ENCODE results near the gene LRRC56. TPM values are rescaled to one million over a fixed set of nuclear protein-coding genes. Genes with fewer than 3 reads are reported as not detected.

LRRC56 gene
- total and polyA plus RNA-seq, 2 of the 13 experiments (the other 11 are each of a cell fraction or from before 2014, with no cell fraction given): 0.11 to 0.29 TPM

DNA sequence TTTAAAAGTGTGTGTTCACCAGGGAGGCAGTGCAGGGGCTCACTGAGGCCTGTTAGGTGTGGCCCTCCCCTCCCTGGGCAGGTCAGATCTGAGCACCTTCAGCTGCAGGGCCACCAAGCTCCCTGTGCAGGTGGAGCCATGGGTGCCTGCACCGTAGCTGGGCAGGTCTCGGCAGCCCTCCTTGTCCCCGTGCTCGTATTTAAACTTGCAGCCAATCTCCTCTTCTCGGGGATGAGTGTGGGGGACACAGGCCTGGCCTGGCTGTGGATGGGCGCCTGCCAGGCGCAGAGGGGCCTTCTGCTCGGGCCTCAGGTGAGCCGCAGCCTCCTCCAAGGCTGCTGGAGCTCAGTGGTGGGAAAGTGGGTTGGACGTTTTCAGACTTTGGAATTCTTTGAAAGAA lies 58.1 kb downstream of the LRRC56 start:
- no TSS peak for BruUV-seq (replicated peaks)
- Histone ChIP-seq H3K4me1 (ENCODE audit: insufficient read depth, low read length) (peaks cover 12% of the 10 kb centered on the region), H4K20me1 (ENCODE audit: insufficient read depth, low read length) (peaks cover 4% of the 10 kb centered on the region; the same call in 1 of the 2 replicates), H2AFZ (ENCODE audit: low read length) (no peak overlapping the region), H3K27me3 (ENCODE audit: control insufficient read depth in 1 of 2, insufficient read depth in 2 of 2, low read length in 2 of 2) (no peaks in the 10 kb centered on the region), H3K9me3 (ENCODE audit: low read length) (no peaks in the 10 kb centered on the region), H3K4me2 (ENCODE audit: low read depth, low read length) (no peak overlapping the region), H3K4me3 (replicated peaks in 1 of 3; ENCODE audit: insufficient read depth in 1 of 3, low read depth in 2 of 3, low read length in 3 of 3) (no peak overlapping the region), H3K79me2 (ENCODE audit: insufficient read depth, low read length) (peaks cover 8% of the 10 kb centered on the region), H3K36me3 (replicated peaks in 1 of 2; ENCODE audit: control insufficient read depth in 1 of 2, insufficient read depth in 2 of 2, low read length in 2 of 2) (peaks cover 49 to 88% of the 10 kb centered on the region in 2 experiments), H3K9ac (ENCODE audit: insufficient read depth, low read depth, low read length) (no peak overlapping the region), H3K27ac (ENCODE audit: extremely low read length, insufficient read depth, low read length) (no peak overlapping the region)
- no peak for TF ChIP-seq ZNF549 (CRISPR knock-in tag; IDR thresholded peaks at IDR 0.05)
- TF ChIP-seq RBM22 (optimal IDR thresholded peaks at IDR 0.05; ENCODE audit: low read length): peak; percentile 36
- TF ChIP-seq AGO2 (optimal IDR thresholded peaks at IDR 0.05; ENCODE audit: low read depth, low read length): peak; percentile 52
- 0 out of 4 replicates have a peak, but pooled peaks of 1 of the 2 experiments have one; percentile 10 for TF ChIP-seq POLR2A (IDR thresholded peaks at IDR 0.05; ENCODE audit: insufficient read depth in 1 of 2, low read depth in 2 of 2, low read length in 2 of 2)
- TF ChIP-seq ZFX (CRISPR knock-in tag; IDR thresholded peaks at IDR 0.05; ENCODE audit: low read depth): no peak
- POLR2A ChIA-PET: interaction anchor here (0.6 kb wide), 1 partner anchor 89 kb away, joined by 4 read pairs; no protein-coding TSS in a partner anchor
- DNase-seq (ENCODE audit: low spot score) (no peak), ATAC-seq (no peak), FAIRE-seq (no peak)
- in situ Hi-C loops (cut with HindIII; ENCODE audit: extremely low pct_ligation_motif_present, low pct_unique_long_range_greater_than_20kb) (loop anchor here (5.0 kb wide), 1 partner anchor 38 kb away; no protein-coding TSS in a partner anchor), intact Hi-C loops (cut with micrococcal nuclease; ENCODE audit: unreplicated experiment) (no loop called here)
- CTCF ChIA-PET (ENCODE audit: low intra/inter-chr PET ratio, low total read pairs): no interaction called here
- WGBS (ENCODE audit: low lambda C conversion rate): 100% methylated on average over 4 of the region's 10 CpGs

DNA sequence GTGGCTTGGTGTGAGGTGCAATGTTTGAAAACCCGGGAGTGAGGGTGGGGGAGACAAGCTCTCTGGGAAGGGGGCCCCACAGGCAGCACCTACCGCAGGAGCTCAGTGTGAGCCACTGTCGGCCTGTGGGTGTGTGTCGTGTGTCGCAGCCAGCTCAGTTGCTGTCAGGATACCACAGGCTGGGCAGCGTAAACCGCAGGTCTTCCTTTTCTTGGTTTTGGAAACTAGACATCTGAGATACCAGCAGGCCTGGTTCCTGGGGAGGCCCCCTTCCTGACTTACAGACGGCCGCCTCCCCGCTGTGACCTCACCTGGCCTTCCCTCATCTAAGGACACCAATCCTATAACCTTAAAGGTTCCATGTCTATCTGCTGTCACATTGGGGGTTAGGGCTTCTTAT lies 59.0 kb downstream of the LRRC56 start:
- BruUV-seq (replicated peaks): no TSS peak
- 98% methylated on average over 5 of the region's 10 CpGs for WGBS (ENCODE audit: low lambda C conversion rate)
- no peak overlapping the region for H2AFZ ChIP-seq (ENCODE audit: low read length)

More for the DNA sequence above, 59.0 kb downstream of the LRRC56 start:
- ChIA-PET POLR2A (no interaction called here), CTCF (ENCODE audit: low intra/inter-chr PET ratio, low total read pairs) (no interaction called here)
- ATAC-seq (no peak), DNase-seq (ENCODE audit: low spot score) (no peak), FAIRE-seq (no peak)
- intact Hi-C loops (cut with micrococcal nuclease; ENCODE audit: unreplicated experiment): no loop called here
- Histone ChIP-seq H3K9me3 (ENCODE audit: low read length) (no peaks in the 10 kb centered on the region), H3K4me2 (ENCODE audit: low read depth, low read length) (no peak overlapping the region), H3K36me3 (replicated peaks in 1 of 2; ENCODE audit: control insufficient read depth in 1 of 2, insufficient read depth in 2 of 2, low read length in 2 of 2) (peaks cover 48 to 84% of the 10 kb centered on the region in 2 experiments), H3K79me2 (ENCODE audit: insufficient read depth, low read length) (peaks cover 5% of the 10 kb centered on the region), H3K27ac (ENCODE audit: extremely low read length, insufficient read depth, low read length) (no peak overlapping the region), H3K27me3 (ENCODE audit: control insufficient read depth in 1 of 2, insufficient read depth in 2 of 2, low read length in 2 of 2) (no peaks in the 10 kb centered on the region), H3K4me1 (ENCODE audit: insufficient read depth, low read length) (peaks cover 12% of the 10 kb centered on the region), H3K9ac (ENCODE audit: insufficient read depth, low read depth, low read length) (no peak overlapping the region), H3K4me3 (replicated peaks in 1 of 3; ENCODE audit: insufficient read depth in 1 of 3, low read depth in 2 of 3, low read length in 3 of 3) (no peak overlapping the region), H4K20me1 (ENCODE audit: insufficient read depth, low read length) (peaks cover 4% of the 10 kb centered on the region; the same call in 1 of the 2 replicates)
- in situ Hi-C loops (cut with HindIII; ENCODE audit: extremely low pct_ligation_motif_present, low pct_unique_long_range_greater_than_20kb): loop anchor here (5.0 kb wide), 1 partner anchor 39 kb away; no protein-coding TSS in a partner anchor
- TF ChIP-seq, protein P1, sequence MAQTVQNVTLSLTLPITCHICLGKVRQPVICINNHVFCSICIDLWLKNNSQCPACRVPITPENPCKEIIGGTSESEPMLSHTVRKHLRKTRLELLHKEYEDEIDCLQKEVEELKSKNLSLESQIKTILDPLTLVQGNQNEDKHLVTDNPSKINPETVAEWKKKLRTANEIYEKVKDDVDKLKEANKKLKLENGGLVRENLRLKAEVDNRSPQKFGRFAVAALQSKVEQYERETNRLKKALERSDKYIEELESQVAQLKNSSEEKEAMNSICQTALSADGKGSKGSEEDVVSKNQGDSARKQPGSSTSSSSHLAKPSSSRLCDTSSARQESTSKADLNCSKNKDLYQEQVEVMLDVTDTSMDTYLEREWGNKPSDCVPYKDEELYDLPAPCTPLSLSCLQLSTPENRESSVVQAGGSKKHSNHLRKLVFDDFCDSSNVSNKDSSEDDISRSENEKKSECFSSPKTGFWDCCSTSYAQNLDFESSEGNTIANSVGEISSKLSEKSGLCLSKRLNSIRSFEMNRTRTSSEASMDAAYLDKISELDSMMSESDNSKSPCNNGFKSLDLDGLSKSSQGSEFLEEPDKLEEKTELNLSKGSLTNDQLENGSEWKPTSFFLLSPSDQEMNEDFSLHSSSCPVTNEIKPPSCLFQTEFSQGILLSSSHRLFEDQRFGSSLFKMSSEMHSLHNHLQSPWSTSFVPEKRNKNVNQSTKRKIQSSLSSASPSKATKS (CRISPR knock-in tag; IDR thresholded peaks at IDR 0.05): no peak
- TF ChIP-seq MAFF (IDR thresholded peaks at IDR 0.05; ENCODE audit: low read depth, low read length) (no peak), KAT7 (CRISPR knock-in tag; IDR thresholded peaks at IDR 0.05; ENCODE audit: borderline replicate concordance) (no peak)
- TF ChIP-seq, protein P2, sequence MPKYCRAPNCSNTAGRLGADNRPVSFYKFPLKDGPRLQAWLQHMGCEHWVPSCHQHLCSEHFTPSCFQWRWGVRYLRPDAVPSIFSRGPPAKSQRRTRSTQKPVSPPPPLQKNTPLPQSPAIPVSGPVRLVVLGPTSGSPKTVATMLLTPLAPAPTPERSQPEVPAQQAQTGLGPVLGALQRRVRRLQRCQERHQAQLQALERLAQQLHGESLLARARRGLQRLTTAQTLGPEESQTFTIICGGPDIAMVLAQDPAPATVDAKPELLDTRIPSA (CRISPR knock-in tag; IDR thresholded peaks at IDR 0.05; ENCODE audit: borderline replicate concordance): no peak
